GM20431 (cell line): ENCODE results near the gene GIT2.
"Not testable (repeated sequence)": the region's sequence is repeated elsewhere in the genome, so short reads cannot be mapped to it uniquely, and the experiment has no call there.

Experiments used
- in situ Hi-C: fragments of 300-500 bp; cut with MseI, MboI; formaldehyde crosslinking; loops from one replicate; pipeline ENCODE4 v1.15.0; 2020; ENCODE audit warnings: low sequenced_read_pairs; ENCODE audit not compliant: unreplicated experiment

Gene GIT2

GRCh38 chr12:109986236-109986635 is 9.9 kb downstream of the GIT2 start:
- in situ Hi-C loops, result not testable (repeated sequence)

GRCh38 chr12:109983432-109984142 is 12.6 kb downstream of the GIT2 start:
- in situ Hi-C loops, result no loop called here

- in situ Hi-C loops, result no loop called here
Observed at GRCh38 chr12:109982210-109982609, 14.0 kb downstream of the GIT2 start.

GRCh38 chr12:109981311-109981710 is 14.9 kb downstream of the GIT2 start:
- in situ Hi-C loops, result no loop called here

DNA sequence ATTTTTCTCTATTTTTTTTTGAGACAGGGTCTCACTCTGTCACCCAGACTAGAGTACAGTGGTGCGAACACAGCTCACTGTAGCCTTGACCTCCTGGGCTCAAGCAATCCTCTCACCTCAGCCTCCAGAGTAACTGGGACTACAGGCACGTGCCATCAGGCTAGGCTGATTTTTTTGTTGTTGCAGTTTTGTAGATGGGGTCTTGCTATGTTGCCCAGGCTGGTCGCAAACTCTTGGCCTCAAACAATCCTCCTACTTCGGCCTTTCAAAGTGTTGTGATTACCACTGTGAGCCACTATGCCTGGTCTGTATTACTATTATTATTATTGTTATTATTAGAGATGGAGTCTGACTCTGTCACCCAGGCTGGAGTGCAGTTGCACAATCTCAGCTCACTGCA is 23.3 kb downstream of the GIT2 start:
- in situ Hi-C loops, result no loop called here

DNA sequence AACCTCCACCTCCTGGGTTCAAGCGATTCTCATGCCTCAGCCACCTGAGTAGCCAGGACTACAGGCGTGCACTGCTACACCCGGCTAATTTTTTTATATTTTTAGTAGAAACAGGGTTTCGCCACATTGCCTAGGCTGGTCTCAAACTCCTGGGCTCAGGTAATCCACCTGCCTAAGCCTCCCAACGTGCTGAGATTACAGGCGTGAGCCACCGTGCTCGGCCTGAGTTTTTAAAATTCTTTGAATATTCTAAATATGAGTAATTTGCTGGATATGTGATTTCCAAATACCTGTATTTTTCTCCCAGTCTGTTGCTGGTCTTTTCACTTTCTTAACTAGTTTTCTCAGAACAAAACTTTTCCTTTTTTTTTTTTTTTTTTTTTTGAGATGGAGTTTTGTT is 27.4 kb downstream of the GIT2 start:
- in situ Hi-C loops, result no loop called here

DNA sequence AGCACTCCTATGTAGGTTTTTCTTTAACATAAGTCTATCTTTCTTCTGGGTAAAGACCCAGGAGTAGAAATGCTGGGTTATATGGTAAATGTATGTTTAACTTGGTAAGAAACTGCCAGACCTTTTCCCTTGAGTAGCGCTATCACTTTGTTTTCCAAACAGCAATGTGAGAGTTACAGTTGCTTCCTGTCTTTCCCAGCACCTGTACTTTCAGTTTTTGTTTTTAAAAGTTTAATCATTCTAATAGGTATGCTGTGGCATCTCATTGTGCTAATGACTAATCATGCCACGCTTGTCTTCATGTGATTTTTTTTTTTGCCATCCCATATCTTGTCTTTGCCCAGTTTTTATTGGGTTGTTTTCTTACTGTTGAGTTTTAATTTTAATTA is 28.1 kb downstream of the GIT2 start:
- in situ Hi-C loops, result no loop called here

DNA sequence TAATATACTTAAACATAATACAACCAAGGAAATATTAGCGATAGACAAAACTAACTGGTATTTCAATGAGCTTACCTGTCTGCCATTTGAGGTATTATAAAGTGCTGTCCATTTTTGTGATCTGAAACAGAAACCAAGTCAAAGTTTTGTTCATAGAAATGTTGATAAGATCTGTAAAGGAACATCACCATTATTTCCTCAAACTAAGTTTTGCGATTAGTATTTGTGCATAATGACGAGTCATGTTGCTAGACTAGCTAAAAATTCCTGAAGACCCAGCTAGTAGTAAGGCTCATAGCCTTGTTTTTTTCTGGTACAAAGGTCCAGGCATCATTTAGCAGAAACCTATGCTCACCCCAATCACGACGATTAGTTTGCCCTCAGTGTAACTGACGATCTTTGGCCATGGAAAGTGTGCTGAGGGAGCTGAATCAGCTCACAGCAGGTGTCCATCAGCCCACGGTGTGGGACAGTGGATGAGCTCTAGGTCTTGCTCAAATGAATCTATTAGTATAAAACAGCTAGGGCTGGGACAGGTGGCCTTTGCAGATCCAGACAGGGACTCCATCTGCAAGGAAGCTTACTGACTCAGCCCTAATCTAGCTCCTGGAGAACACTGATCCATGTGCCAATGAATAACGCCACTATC is 28.7 kb downstream of the GIT2 start:
- in situ Hi-C loops, result no loop called here

DNA sequence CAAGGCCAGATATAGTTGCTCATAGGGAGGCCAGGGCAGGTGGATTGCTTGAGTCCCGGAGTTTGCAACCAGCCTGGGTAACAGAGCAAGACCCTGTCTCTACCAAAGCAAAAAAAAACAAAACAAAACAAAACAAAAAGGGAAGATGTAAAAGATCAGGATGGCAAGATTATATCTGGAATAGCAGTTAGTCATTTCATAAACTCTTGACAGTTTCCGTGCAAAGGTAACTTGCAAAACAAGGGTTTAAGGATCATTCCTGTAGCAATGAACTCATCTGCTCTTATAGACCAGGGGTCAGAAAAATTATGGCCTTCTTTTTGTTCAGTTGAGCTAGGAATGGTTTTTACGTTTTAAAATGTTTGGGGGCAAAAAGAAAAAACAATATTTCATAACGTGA is 29.6 kb downstream of the GIT2 start:
- in situ Hi-C loops, result no loop called here

GRCh38 chr12:109963743-109964429 is 32.3 kb downstream of the GIT2 start:
- in situ Hi-C loops, result no loop called here

DNA sequence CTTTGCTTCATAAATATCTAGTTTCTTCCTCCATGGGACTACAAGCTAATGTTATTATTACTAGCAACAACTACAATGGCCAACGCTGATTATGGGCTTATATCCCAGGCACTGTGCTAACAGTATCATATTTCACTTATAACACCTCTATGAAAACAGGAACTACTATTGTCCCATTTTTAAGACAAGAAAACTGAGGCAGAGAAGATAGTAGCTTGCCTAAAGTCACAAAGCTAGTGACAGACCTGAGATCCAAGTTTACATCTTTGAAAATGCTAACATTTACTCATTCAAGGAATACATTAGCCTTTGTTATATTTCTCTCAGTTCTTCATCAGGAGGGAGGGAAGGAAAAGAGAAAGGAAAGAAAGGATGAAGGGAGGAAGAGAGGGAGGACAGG is 32.8 kb downstream of the GIT2 start:
- in situ Hi-C loops, result no loop called here

DNA sequence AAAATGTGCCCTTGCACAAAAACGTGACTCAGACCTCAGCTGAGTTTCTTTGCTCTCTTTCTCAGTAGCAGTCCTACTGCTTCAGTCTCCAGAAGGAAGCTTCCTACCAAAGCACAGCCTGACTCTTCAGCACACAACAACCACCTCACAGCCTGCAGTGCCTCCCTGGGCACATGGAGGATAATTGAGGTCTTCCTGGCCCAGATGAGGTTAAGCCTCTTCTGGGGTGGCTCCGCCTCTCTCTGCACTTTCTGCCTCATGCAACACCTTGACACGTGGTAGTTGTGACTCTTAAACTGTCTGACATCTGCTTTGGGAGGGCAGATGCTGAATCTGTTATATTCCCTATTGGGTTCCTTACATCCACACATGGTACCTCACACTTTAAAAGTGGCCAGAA is 33.8 kb downstream of the GIT2 start:
- in situ Hi-C loops, result no loop called here

DNA sequence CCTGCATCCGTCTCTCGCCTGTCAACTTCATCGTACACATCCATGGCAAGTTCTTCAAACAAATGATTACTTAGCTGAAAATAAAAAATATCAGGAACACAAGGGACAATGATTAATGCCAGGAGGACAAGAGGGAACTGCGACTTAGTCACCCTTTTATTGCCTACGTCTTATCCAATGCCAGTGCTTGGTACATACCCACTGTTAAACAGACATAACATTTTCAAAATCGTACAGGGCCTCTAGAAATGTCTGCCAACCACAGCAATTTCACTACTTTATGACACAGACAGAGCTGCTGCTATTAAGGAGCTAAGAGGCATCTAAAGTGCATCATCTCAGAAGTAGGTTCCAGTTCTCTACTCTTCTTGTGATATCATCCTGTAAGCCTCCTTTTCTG is 34.6 kb downstream of the GIT2 start:
- in situ Hi-C loops, result no loop called here

GRCh38 chr12:109961201-109961600 is 35.0 kb downstream of the GIT2 start:
- in situ Hi-C loops, result no loop called here

GRCh38 chr12:109959411-109960093 is 36.6 kb downstream of the GIT2 start:
- in situ Hi-C loops, result no loop called here

GRCh38 chr12:109958374-109958773 is 37.8 kb downstream of the GIT2 start:
- in situ Hi-C loops, result no loop called here

- in situ Hi-C loops, result no loop called here
Observed at GRCh38 chr12:109953656-109954055, 42.5 kb downstream of the GIT2 start.

DNA sequence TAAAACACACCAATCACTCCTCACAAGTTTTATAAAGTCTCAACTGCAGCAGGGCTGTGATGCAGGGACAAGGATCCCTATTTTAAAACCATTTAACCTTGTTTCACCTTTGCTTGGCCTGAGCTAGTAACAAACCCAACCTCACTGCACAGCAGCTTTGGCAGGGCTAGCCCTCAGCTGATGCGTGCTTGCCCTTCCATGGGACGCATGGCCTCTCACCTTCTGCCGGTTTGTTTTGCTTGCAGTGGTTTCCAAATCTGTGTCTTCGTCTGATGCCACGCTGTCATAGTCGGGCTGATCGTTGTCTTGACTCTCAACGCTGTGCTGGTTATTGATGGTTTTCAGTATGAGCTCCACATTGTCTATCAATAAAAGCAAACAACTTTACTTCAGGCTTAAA is 43.3 kb downstream of the GIT2 start:
- in situ Hi-C loops, result no loop called here

- in situ Hi-C loops, result no loop called here
Observed at GRCh38 chr12:109952160-109952858, 43.9 kb downstream of the GIT2 start.

- in situ Hi-C loops, result no loop called here
Observed at GRCh38 chr12:109951751-109952150, 44.4 kb downstream of the GIT2 start.
